Measurements from ENCODE around the gene PDLIM4.
A peak's percentile ranks its signal among the peaks of the same experiment; 100 is the strongest.

PDLIM4 gene

DNA sequence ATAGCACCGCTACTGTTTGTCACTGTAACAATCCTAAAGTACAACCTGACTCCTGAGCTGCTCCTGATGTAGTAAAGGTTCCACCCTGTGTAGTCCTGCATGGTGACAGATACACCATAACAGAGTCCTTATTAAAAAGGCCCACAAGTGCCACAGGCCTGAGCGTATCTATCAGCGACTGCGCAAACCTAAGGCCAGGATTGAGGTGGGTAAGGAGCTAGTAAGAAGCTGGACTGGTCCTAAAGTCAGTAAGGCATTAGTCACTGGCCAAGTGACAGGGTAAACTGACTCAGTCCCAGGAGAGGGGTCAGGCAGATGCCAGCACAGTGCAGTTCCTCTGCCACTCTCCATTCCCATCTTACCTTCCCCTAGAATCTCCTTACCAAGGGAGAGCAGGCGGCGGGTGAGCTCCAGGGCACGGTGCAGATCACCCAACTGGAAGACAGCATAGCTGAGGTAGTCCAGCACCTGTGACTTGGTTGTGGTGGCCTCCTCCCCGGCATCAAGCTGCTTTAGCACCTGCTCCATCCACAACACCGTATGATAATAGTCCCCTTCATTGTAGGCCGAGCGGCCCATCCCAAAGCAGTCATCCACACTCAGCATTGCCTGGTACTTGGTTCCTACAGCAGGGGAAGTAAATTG lies 47.5 kb upstream of the PDLIM4 start:
- Histone ChIP-seq H3K9ac (ENCODE audit: low read length) (no peak overlapping the region), H4K91ac (ENCODE audit: low read length) (no peak overlapping the region), H4K8ac (ENCODE audit: low read length) (no peak overlapping the region), H3K18ac (ENCODE audit: low read depth in 1 of 2, low read length in 2 of 2) (no peak overlapping the region), H2AFZ (ENCODE audit: low read depth, low read length) (no peak overlapping the region), H3K4ac (ENCODE audit: low read depth in 1 of 2, low read length in 2 of 2) (no peak overlapping the region), H3K27me3 (ENCODE audit: control insufficient read depth in 1 of 2, insufficient read depth in 1 of 2, low read length in 2 of 2) (no peaks in the 10 kb centered on the region), H3K4me3 (ENCODE audit: insufficient read depth in 1 of 2, low read depth in 1 of 2, low read length in 2 of 2) (no peak overlapping the region), H3K4me2 (ENCODE audit: low read length, poor library complexity, severe bottlenecking) (no peak overlapping the region), H3K9me3 (ENCODE audit: control insufficient read depth, low read length) (no peaks in the 10 kb centered on the region), H3K23ac (ENCODE audit: low read length in 2 of 2) (no peak overlapping the region), H3K79me1 (replicated peaks; ENCODE audit: low read length, poor library complexity, severe bottlenecking) (peaks cover 14% of the 10 kb centered on the region), H3K36me3 (ENCODE audit: control insufficient read depth in 1 of 2, insufficient read depth in 2 of 2, low read depth in 1 of 2, low read length in 2 of 2) (peaks cover 47 to 82% of the 10 kb centered on the region in 2 experiments), H2BK5ac (ENCODE audit: low read depth, low read length, poor library complexity, severe bottlenecking) (no peak overlapping the region), H2AK5ac (ENCODE audit: low read length, severe bottlenecking) (peak overlapping the region; percentile 81), H2BK15ac (ENCODE audit: low read depth, poor library complexity, severe bottlenecking) (no peak overlapping the region), H3K14ac (ENCODE audit: low read length in 2 of 2) (no peak overlapping the region), H2BK120ac (ENCODE audit: low read depth, low read length) (no peak overlapping the region), H2BK12ac (ENCODE audit: low read length in 2 of 2) (no peak overlapping the region), H3K27ac (ENCODE audit: low read length, poor library complexity, severe bottlenecking) (peak overlapping the region; percentile 62), H3K4me1 (ENCODE audit: control insufficient read depth, insufficient read depth, low read depth, low read length) (peaks cover 24% of the 10 kb centered on the region)
- no peak for DNase-seq
- WGBS = 98% methylated on average over 11 of the region's 11 CpGs

DNA sequence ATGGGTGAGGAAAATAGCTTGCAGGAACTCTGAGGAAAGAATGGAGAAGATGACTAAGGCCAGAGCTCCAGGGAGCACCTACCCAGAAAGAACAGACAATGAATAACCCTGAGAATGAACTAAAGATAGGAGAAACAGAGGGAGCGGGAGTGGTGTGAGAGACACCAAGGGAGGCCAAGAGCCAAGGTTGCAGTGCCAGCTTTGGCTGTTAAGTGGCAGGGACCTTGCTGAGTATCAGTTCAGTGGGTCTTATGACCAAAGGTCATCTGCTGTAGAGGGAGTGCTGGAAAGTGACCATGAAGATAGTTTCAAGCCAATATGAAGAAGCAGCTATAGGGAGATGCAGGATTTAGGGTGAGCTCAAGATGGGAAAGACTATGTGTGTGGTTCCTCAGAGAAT lies 46.6 kb upstream of the PDLIM4 start:
- Histone ChIP-seq H3K23ac (ENCODE audit: low read length in 2 of 2) (no peak overlapping the region), H4K8ac (ENCODE audit: low read length) (no peak overlapping the region), H3K4me1 (ENCODE audit: control insufficient read depth, insufficient read depth, low read depth, low read length) (peaks cover 28% of the 10 kb centered on the region), H2BK5ac (ENCODE audit: low read depth, low read length, poor library complexity, severe bottlenecking) (no peak overlapping the region), H2BK120ac (ENCODE audit: low read depth, low read length) (no peak overlapping the region), H3K14ac (ENCODE audit: low read length in 2 of 2) (no peak overlapping the region), H3K18ac (ENCODE audit: low read depth in 1 of 2, low read length in 2 of 2) (no peak overlapping the region), H3K36me3 (ENCODE audit: control insufficient read depth in 1 of 2, insufficient read depth in 2 of 2, low read depth in 1 of 2, low read length in 2 of 2) (peaks cover 40 to 80% of the 10 kb centered on the region in 2 experiments), H2BK12ac (ENCODE audit: low read length in 2 of 2) (no peak overlapping the region), H2AK5ac (ENCODE audit: low read length, severe bottlenecking) (no peak overlapping the region), H4K91ac (ENCODE audit: low read length) (no peak overlapping the region), H2BK15ac (ENCODE audit: low read depth, poor library complexity, severe bottlenecking) (no peak overlapping the region), H3K27ac (ENCODE audit: low read length, poor library complexity, severe bottlenecking) (no peak overlapping the region), H3K4ac (ENCODE audit: low read depth in 1 of 2, low read length in 2 of 2) (no peak overlapping the region), H3K9ac (ENCODE audit: low read length) (no peak overlapping the region), H3K9me3 (ENCODE audit: control insufficient read depth, low read length) (no peaks in the 10 kb centered on the region), H3K79me1 (replicated peaks; ENCODE audit: low read length, poor library complexity, severe bottlenecking) (peaks cover 9% of the 10 kb centered on the region), H3K27me3 (ENCODE audit: control insufficient read depth in 1 of 2, insufficient read depth in 1 of 2, low read length in 2 of 2) (no peaks in the 10 kb centered on the region), H3K4me2 (ENCODE audit: low read length, poor library complexity, severe bottlenecking) (no peak overlapping the region), H3K4me3 (ENCODE audit: insufficient read depth in 1 of 2, low read depth in 1 of 2, low read length in 2 of 2) (no peak overlapping the region), H2AFZ (ENCODE audit: low read depth, low read length) (no peak overlapping the region)
- DNase-seq = no peak
- WGBS = 100% methylated on average over 1 of the region's 1 CpG

DNA sequence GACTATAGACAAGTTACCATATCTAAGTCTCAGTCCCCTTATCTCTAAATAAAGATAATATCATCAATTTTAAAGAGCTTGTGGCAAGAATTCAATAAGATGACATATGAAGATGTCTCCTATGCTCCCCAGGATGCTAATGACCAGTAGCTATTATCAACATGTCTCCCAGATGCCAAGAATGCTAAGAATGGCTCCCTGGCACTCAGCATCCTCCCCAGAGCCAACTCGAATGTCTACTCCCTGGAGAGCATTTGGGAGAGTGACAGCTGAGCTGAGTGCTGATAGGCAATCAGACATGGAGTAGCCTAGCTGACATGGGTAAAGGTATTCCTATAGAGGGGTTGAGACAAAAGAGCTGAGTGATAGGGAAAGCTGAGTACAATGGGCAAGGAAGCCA lies 45.7 kb upstream of the PDLIM4 start:
- Histone ChIP-seq H3K23ac (ENCODE audit: low read length in 2 of 2) (no peak overlapping the region), H2BK12ac (ENCODE audit: low read length in 2 of 2) (no peak overlapping the region), H3K4me1 (ENCODE audit: control insufficient read depth, insufficient read depth, low read depth, low read length) (peaks cover 28% of the 10 kb centered on the region), H2AK5ac (ENCODE audit: low read length, severe bottlenecking) (no peak overlapping the region), H3K9ac (ENCODE audit: low read length) (no peak overlapping the region), H2AFZ (ENCODE audit: low read depth, low read length) (no peak overlapping the region), H3K14ac (ENCODE audit: low read length in 2 of 2) (no peak overlapping the region), H3K36me3 (ENCODE audit: control insufficient read depth in 1 of 2, insufficient read depth in 2 of 2, low read depth in 1 of 2, low read length in 2 of 2) (peaks cover 41 to 84% of the 10 kb centered on the region in 2 experiments), H2BK15ac (ENCODE audit: low read depth, poor library complexity, severe bottlenecking) (no peak overlapping the region), H3K4me3 (ENCODE audit: insufficient read depth in 1 of 2, low read depth in 1 of 2, low read length in 2 of 2) (no peak overlapping the region), H3K9me3 (ENCODE audit: control insufficient read depth, low read length) (no peaks in the 10 kb centered on the region), H4K91ac (ENCODE audit: low read length) (no peak overlapping the region), H3K27ac (ENCODE audit: low read length, poor library complexity, severe bottlenecking) (no peak overlapping the region), H4K8ac (ENCODE audit: low read length) (no peak overlapping the region), H3K4ac (ENCODE audit: low read depth in 1 of 2, low read length in 2 of 2) (no peak overlapping the region), H3K27me3 (ENCODE audit: control insufficient read depth in 1 of 2, insufficient read depth in 1 of 2, low read length in 2 of 2) (no peaks in the 10 kb centered on the region), H3K4me2 (ENCODE audit: low read length, poor library complexity, severe bottlenecking) (no peak overlapping the region), H3K79me1 (replicated peaks; ENCODE audit: low read length, poor library complexity, severe bottlenecking) (peaks cover 9% of the 10 kb centered on the region), H2BK120ac (ENCODE audit: low read depth, low read length) (no peak overlapping the region), H2BK5ac (ENCODE audit: low read depth, low read length, poor library complexity, severe bottlenecking) (no peak overlapping the region), H3K18ac (ENCODE audit: low read depth in 1 of 2, low read length in 2 of 2) (no peak overlapping the region)
- no peak for DNase-seq
- 96% methylated on average over 1 of the region's 1 CpG for WGBS

DNA sequence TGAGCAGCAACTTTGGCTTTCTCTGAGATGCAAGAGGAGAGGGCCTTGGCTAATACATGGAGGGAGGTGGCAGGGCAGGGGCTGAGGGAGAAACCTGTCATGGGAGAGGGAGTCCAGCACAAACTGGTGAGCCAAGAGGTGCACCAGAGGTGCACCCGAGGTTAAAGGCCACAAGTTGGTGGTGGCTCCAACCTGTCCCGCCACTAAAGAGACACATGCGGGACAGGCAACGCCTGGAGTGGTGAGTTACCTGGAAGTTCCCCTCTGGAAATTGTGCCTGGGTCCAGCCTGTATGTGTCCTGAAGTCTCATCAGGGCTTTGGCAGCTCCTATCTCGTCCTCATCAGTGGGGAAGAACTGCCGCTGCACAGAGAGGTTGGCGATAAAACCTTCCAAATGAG lies 43.8 kb upstream of the PDLIM4 start:
- H2BK120ac ChIP-seq (ENCODE audit: low read depth, low read length) = no peak overlapping the region
- H2AK5ac ChIP-seq (ENCODE audit: low read length, severe bottlenecking) = no peak overlapping the region
- no peak overlapping the region for H3K9ac ChIP-seq (ENCODE audit: low read length)
- H2BK5ac ChIP-seq (ENCODE audit: low read depth, low read length, poor library complexity, severe bottlenecking) = no peak overlapping the region
- WGBS = 98% methylated on average over 7 of the region's 7 CpGs
- no peak overlapping the region for H3K27ac ChIP-seq (ENCODE audit: low read length, poor library complexity, severe bottlenecking)
- H3K4me1 ChIP-seq (ENCODE audit: control insufficient read depth, insufficient read depth, low read depth, low read length) = peaks cover 16% of the 10 kb centered on the region
- no peak overlapping the region for H4K91ac ChIP-seq (ENCODE audit: low read length)
- no peaks in the 10 kb centered on the region for H3K9me3 ChIP-seq (ENCODE audit: control insufficient read depth, low read length)
- H2BK12ac ChIP-seq (ENCODE audit: low read length in 2 of 2) = no peak overlapping the region
- H3K14ac ChIP-seq (ENCODE audit: low read length in 2 of 2) = no peak overlapping the region
- no peak overlapping the region for H2BK15ac ChIP-seq (ENCODE audit: low read depth, poor library complexity, severe bottlenecking)
- no peaks in the 10 kb centered on the region for H3K27me3 ChIP-seq (ENCODE audit: control insufficient read depth in 1 of 2, insufficient read depth in 1 of 2, low read length in 2 of 2)
- peaks cover 48 to 87% of the 10 kb centered on the region in 2 experiments for H3K36me3 ChIP-seq (ENCODE audit: control insufficient read depth in 1 of 2, insufficient read depth in 2 of 2, low read depth in 1 of 2, low read length in 2 of 2)
- H3K4me3 ChIP-seq (ENCODE audit: insufficient read depth in 1 of 2, low read depth in 1 of 2, low read length in 2 of 2) = no peak overlapping the region
- no peak overlapping the region for H2AFZ ChIP-seq (ENCODE audit: low read depth, low read length)
- no peak overlapping the region for H3K4me2 ChIP-seq (ENCODE audit: low read length, poor library complexity, severe bottlenecking)
- DNase-seq = no peak
- no peak overlapping the region for H3K4ac ChIP-seq (ENCODE audit: low read depth in 1 of 2, low read length in 2 of 2)
- peaks cover 20% of the 10 kb centered on the region for H3K79me1 ChIP-seq (replicated peaks; ENCODE audit: low read length, poor library complexity, severe bottlenecking)
- no peak overlapping the region for H3K23ac ChIP-seq (ENCODE audit: low read length in 2 of 2)
- no peak overlapping the region for H3K18ac ChIP-seq (ENCODE audit: low read depth in 1 of 2, low read length in 2 of 2)
- H4K8ac ChIP-seq (ENCODE audit: low read length) = no peak overlapping the region
